CD4-positive, alpha-beta memory T cell (primary cell): ENCODE results near the gene GABRQ. TPM values are rescaled to one million over a fixed set of nuclear protein-coding genes. Genes with fewer than 3 reads are reported as not detected.
"Not testable (repeated sequence)": the region's sequence is repeated elsewhere in the genome, so short reads cannot be mapped to it uniquely, and the experiment has no call there.

Source experiments
- CTCF ChIA-PET: fragments of 350-600 bp; sonication (Branson Sonifier 250); formaldehyde crosslinking; loops from one replicate; lab custom pipeline; 2021; ENCODE audit warnings: inconsistent platforms; ENCODE audit not compliant: partially characterized antibody; lab: Charles Lee
- POLR2A ChIA-PET: fragments of 350-600 bp; sonication (Branson Sonifier 250); formaldehyde crosslinking; loops from one replicate; lab custom pipeline; 2021; ENCODE audit not compliant: partially characterized antibody; lab: Charles Lee
- DNase-seq, 5 donors: peaks; one replicate each; pipeline versions ENCODE4 v3.0.0 to v3.0.0-alpha.2; 2020 to 2022; ENCODE audit warnings: mixed read lengths in 1 of 5
- H3K27ac ChIP-seq: one replicate; pipeline ENCODE4 v1.7.0; 2013; ENCODE audit warnings: low read depth, low read length
- H3K27me3 ChIP-seq: 2 replicates; pipeline ENCODE4 v1.7.0; 2013; ENCODE audit warnings: mild to moderate bottlenecking, low read length, moderate library complexity; ENCODE audit not compliant: insufficient read depth
- H3K36me3 ChIP-seq: 2 replicates; pipeline ENCODE4 v1.7.0; 2013; ENCODE audit warnings: mild to moderate bottlenecking, low read length, moderate library complexity; ENCODE audit not compliant: insufficient read depth
- H3K4me1 ChIP-seq: 2 replicates; pipeline ENCODE4 v1.7.0; 2013; ENCODE audit warnings: mild to moderate bottlenecking, low read length, moderate library complexity; ENCODE audit not compliant: insufficient read depth
- H3K4me3 ChIP-seq, 2 donors: one replicate each; pipeline ENCODE4 v1.7.0; 2013; ENCODE audit warnings: low read length in 2 of 2, mild to moderate bottlenecking in 1 of 2
- H3K9me3 ChIP-seq, 2 donors: one replicate each; pipeline ENCODE4 v1.7.0; 2013; ENCODE audit warnings: low read length in 2 of 2, control low read depth in 1 of 2; ENCODE audit not compliant: control insufficient read depth in 1 of 2
- H3K27ac Mint-ChIP-seq, 7 donors: one replicate each; pipeline ENCODE4 v1.8.0; 2020 to 2021; ENCODE audit warnings: mixed read lengths in 7 of 7, mild to moderate bottlenecking in 6 of 7, inconsistent platforms in 3 of 7, moderate library complexity in 3 of 7
- H3K27me3 Mint-ChIP-seq, 2 donors: one replicate each; pipeline ENCODE4 v1.8.0; 2020 to 2021; ENCODE audit warnings: mixed read lengths in 2 of 2
- H3K36me3 Mint-ChIP-seq, 2 donors: one replicate each; pipeline ENCODE4 v1.8.0; 2020 to 2021; ENCODE audit warnings: mixed read lengths in 2 of 2, inconsistent platforms in 1 of 2, mild to moderate bottlenecking in 1 of 2
- H3K4me1 Mint-ChIP-seq, 4 donors: one replicate each; pipeline ENCODE4 v1.8.0; 2020 to 2021; ENCODE audit warnings: mixed read lengths in 4 of 4, mild to moderate bottlenecking in 1 of 4
- H3K4me3 Mint-ChIP-seq, 8 donors: one replicate each; pipeline ENCODE4 v1.8.0; 2020 to 2021; ENCODE audit warnings: mixed read lengths in 8 of 8, mild to moderate bottlenecking in 7 of 8, moderate library complexity in 6 of 8, inconsistent platforms in 3 of 8
- H3K9me3 Mint-ChIP-seq, 8 donors: one replicate each; pipeline ENCODE4 v1.8.0; 2020 to 2021; ENCODE audit warnings: mixed read lengths in 8 of 8, mild to moderate bottlenecking in 5 of 8, inconsistent platforms in 3 of 8, moderate library complexity in 1 of 8
- intact Hi-C: fragments of 100-400 bp; cut with micrococcal nuclease; formaldehyde crosslinking; loops from one replicate; pipeline ENCODE4 v1.15.1; 2023
- polyA plus RNA-seq, 2 donors: library from polyadenylated mRNA; unstranded; fragments of 300-500 nt; fragmentation: Illumina TruSeq; gene quantifications; one replicate each; pipeline ENCODE4 v1.2.3, GENCODE V29; 2021
- total RNA-seq, 2 experiments: library from RNA; stranded (reverse); gene quantifications; one replicate each; pipeline ENCODE4 v1.2.3, GENCODE V29; 2021

GABRQ gene
- total and polyA plus RNA-seq, 4 experiments from 2014 or later = not detected

DNA sequence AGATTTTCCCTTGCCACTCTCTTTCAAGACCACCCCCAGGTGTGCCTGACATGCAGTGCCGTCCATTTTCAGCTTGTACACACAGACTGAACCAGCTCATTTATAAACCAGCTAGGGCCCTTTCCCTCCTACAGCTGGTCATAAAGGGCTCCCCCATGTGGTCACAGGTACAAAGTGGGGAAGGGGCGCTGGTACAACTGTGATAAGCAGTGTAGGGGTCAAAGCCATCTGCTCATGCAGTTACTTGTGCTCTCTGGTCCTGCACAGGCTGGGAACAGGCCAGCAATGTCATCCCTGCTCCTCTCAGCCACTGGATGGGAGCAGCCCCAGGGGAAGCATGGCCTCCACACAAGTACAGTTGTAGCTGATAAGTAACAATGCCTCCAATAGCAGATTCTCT is 20.6 kb downstream of the GABRQ start:
- Histone ChIP-seq H3K4me3 (no peak overlapping the region), H3K27me3 (no peaks in the 10 kb centered on the region), H3K27ac (no peak overlapping the region), H3K36me3 (no peaks in the 10 kb centered on the region), H3K9me3 (no peaks in the 10 kb centered on the region), H3K4me1 (no peaks in the 10 kb centered on the region)
- intact Hi-C loops = no loop called here
- ChIA-PET CTCF (interaction anchor here (1.1 kb wide), 1 partner anchor 23 kb away, joined by 3 read pairs; no protein-coding TSS in a partner anchor), POLR2A (no interaction called here)
- H3K4me1 Mint-ChIP-seq = no peaks in the 10 kb centered on the region
- H3K4me3 Mint-ChIP-seq = no peak overlapping the region
- peaks cover 0 to 4% (median 0%) of the 10 kb centered on the region in 8 donors for H3K9me3 Mint-ChIP-seq
- H3K27me3 Mint-ChIP-seq = peaks cover 1 to 4% of the 10 kb centered on the region in 2 donors
- no peaks in the 10 kb centered on the region for H3K36me3 Mint-ChIP-seq
- H3K27ac Mint-ChIP-seq = no peak overlapping the region
- DNase-seq = no peak

DNA sequence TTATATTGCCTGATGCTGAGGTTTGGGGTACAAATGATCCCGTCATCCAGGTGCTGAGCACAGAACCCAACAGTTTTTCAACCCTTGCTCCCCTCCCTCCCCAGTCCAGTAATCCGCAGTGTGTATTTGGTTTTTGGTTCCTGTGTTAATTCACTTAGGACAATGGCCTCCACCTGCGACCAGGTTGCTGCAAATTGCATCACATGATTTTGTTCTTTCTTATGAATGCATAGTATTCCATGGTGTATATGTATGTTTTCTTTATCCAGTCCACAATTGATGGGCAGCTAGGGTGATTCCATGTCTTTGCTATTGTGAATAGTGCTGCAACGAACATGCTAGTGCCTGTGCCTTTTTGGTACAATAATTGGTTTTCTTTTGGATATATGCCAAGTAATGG is 25.4 kb downstream of the GABRQ start:
- Histone ChIP-seq H3K4me1 (no peaks in the 10 kb centered on the region), H3K36me3 (no peaks in the 10 kb centered on the region), H3K4me3 (no peak overlapping the region), H3K27ac (no peak overlapping the region), H3K9me3 (no peaks in the 10 kb centered on the region), H3K27me3 (no peaks in the 10 kb centered on the region)
- Mint-ChIP-seq H3K27ac (no peak overlapping the region), H3K4me1 (no peaks in the 10 kb centered on the region), H3K4me3 (no peak overlapping the region), H3K27me3 (peaks cover 2 to 3% of the 10 kb centered on the region in 2 donors), H3K9me3 (peaks cover 0 to 26% (median 4%) of the 10 kb centered on the region in 8 donors), H3K36me3 (no peaks in the 10 kb centered on the region)
- intact Hi-C loops = no loop called here
- ChIA-PET CTCF (no interaction called here), POLR2A (no interaction called here)
- DNase-seq = no peak

DNA sequence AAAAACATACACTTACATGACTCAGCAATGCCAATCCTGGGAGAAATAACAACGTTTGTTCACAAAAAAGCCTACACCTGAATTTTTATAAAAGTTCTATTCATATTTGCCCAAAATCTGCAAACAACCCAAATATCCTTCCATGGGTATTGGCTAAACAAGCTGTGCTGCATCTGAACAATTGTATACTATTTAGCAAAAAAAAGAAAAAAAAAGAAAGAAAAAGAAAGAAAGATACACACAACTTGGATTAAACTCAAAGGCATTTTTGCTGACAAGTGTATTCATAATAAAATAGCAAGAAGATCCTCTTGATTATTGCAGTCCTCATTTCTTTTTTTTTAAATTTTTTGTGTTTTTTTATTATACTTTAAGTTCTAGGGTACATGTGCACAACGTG is 36.4 kb downstream of the GABRQ start:
- ChIA-PET POLR2A (no interaction called here), CTCF (no interaction called here)
- no peaks in the 10 kb centered on the region for H3K27me3 ChIP-seq
- Mint-ChIP-seq H3K27ac (no peak overlapping the region), H3K9me3 (peaks cover 0 to 6% (median 0%) of the 10 kb centered on the region in 8 donors), H3K4me1 (no peaks in the 10 kb centered on the region), H3K27me3 (peaks cover 0 to 3% of the 10 kb centered on the region in 2 donors), H3K36me3 (no peaks in the 10 kb centered on the region), H3K4me3 (no peak overlapping the region)
- intact Hi-C loops = no loop called here
- no peaks in the 10 kb centered on the region for H3K4me1 ChIP-seq
- no peaks in the 10 kb centered on the region for H3K9me3 ChIP-seq
- no peak for DNase-seq
- no peak overlapping the region for H3K27ac ChIP-seq
- H3K4me3 ChIP-seq = no peak overlapping the region
- no peaks in the 10 kb centered on the region for H3K36me3 ChIP-seq

DNA sequence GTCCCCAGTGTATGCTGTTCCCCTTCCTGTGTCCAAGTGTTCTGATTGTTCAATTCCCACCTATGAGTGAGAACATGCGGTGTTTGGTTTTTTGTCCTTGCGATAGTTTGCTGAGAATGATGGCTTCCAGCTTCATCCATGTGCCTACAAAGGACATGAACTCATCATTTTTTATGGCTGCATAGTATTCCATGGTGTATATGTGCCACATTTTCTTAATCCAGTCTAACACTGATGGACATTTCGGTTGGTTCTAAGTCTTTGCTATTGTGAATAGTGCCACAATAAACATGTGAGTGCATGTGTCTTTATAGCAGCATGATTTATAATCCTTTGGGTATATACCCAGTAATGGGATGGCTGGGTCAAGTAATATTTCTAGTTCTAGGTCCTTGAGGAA is 37.0 kb downstream of the GABRQ start:
- POLR2A ChIA-PET, H3K27me3 ChIP-seq: not testable (repeated sequence)

GRCh38 chrX:152681012-152681411 is 43.3 kb downstream of the GABRQ start:
- DNase-seq, H3K36me3 Mint-ChIP-seq, POLR2A ChIA-PET, H3K27me3 Mint-ChIP-seq, intact Hi-C loops, H3K4me3 ChIP-seq, H3K4me3 Mint-ChIP-seq, H3K9me3 Mint-ChIP-seq, H3K4me1 Mint-ChIP-seq, H3K27me3 ChIP-seq, CTCF ChIA-PET, H3K9me3 ChIP-seq, H3K27ac ChIP-seq, H3K36me3 ChIP-seq, H3K27ac Mint-ChIP-seq, H3K4me1 ChIP-seq: not testable (repeated sequence)

More for the DNA sequence above, 37.0 kb downstream of the GABRQ start:
- H3K4me1 Mint-ChIP-seq, H3K9me3 ChIP-seq, H3K4me1 ChIP-seq, H3K27ac ChIP-seq, DNase-seq, CTCF ChIA-PET, H3K36me3 Mint-ChIP-seq, H3K27ac Mint-ChIP-seq, H3K27me3 Mint-ChIP-seq, H3K4me3 Mint-ChIP-seq, H3K9me3 Mint-ChIP-seq, intact Hi-C loops, H3K36me3 ChIP-seq, H3K4me3 ChIP-seq: not testable (repeated sequence)

DNA sequence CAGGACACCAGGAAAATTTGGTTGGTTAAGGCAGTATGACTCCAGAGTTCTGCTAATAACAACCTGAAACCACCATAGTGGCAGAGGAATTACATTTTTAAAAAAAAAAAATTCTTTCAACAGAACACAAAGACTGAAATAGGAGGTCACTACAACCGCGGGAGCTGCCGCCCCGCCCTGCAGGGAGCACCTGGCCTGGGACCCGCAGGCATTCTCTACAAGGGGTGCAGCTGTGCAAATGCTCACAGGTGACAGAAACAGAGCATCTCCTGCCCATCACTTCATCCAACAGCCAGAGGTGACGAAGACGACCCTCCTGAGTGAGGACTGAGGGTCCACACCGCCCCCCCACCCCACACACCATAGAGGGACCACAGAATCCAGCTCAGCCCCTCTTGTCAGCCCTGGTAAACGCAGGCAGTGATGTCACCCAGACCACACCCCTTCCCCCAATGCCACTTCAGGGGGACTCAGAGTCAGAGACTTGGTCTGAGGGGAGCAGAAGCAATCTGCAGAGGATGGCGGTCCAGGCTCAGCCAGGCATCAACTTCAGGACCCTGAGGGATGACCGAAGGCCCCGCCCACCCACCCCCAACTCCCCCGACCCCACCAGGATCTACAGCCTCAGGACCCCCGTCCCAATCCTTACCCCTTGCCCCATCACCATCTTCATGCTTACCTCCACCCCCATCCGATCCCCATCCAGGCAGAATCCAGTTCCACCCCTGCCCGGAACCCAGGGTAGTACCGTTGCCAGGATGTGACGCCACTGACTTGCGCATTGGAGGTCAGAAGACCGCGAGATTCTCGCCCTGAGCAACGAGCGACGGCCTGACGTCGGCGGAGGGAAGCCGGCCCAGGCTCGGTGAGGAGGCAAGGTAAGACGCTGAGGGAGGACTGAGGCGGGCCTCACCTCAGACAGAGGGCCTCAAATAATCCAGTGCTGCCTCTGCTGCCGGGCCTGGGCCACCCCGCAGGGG is 60.5 kb downstream of the GABRQ start, which contains the start of gene MAGEA3:
TSS of gene MAGEA3 (plus strand) at position 843 of the 980 bp plus-strand sequence. CDS start 2,039 bp downstream, outside the sequence.
- CTCF ChIA-PET, H3K36me3 ChIP-seq: not testable (repeated sequence)

GRCh38 chrX:152700390-152700789 is 62.7 kb downstream of the GABRQ start:
- H3K9me3 Mint-ChIP-seq, DNase-seq, H3K4me3 ChIP-seq, H3K4me1 ChIP-seq, H3K27me3 Mint-ChIP-seq, POLR2A ChIA-PET, intact Hi-C loops, H3K27ac Mint-ChIP-seq, H3K27ac ChIP-seq, H3K36me3 Mint-ChIP-seq, H3K36me3 ChIP-seq, H3K27me3 ChIP-seq, CTCF ChIA-PET, H3K4me1 Mint-ChIP-seq, H3K4me3 Mint-ChIP-seq, H3K9me3 ChIP-seq: not testable (repeated sequence)

More for the DNA sequence above, 60.5 kb downstream of the GABRQ start, which contains the start of gene MAGEA3:
- H3K9me3 Mint-ChIP-seq, H3K4me1 ChIP-seq, H3K9me3 ChIP-seq, H3K27ac ChIP-seq, H3K36me3 Mint-ChIP-seq, H3K4me1 Mint-ChIP-seq, intact Hi-C loops, DNase-seq, POLR2A ChIA-PET, H3K27ac Mint-ChIP-seq, H3K4me3 ChIP-seq, H3K27me3 ChIP-seq, H3K4me3 Mint-ChIP-seq, H3K27me3 Mint-ChIP-seq: not testable (repeated sequence)
